GM21515 (cell line): ENCODE data around the gene AATF.

ENCODE experiments used
- ATAC-seq: cut with Tn5 transposase; IDR thresholded peaks from one replicate; pipeline ENCODE4 v1.9.1; 2021; ENCODE audit not compliant: unreplicated experiment

The AATF gene

GRCh38 chr17:36940313-36941264 is 8.2 kb upstream of the AATF start:
- ATAC-seq = no peak

- no peak for ATAC-seq
Observed at GRCh38 chr17:36941265-36942010, 7.3 kb upstream of the AATF start.

GRCh38 chr17:36942019-36942599 is 6.6 kb upstream of the AATF start:
- ATAC-seq = no peak

- no peak for ATAC-seq
Observed at GRCh38 chr17:36942631-36943125, 6.1 kb upstream of the AATF start.

GRCh38 chr17:36943250-36944191 is 5.2 kb upstream of the AATF start:
- ATAC-seq = no peak

- no peak for ATAC-seq
Observed at GRCh38 chr17:36944553-36944952, 4.2 kb upstream of the AATF start.

- no peak for ATAC-seq
Observed at GRCh38 chr17:36945140-36945539, 3.6 kb upstream of the AATF start.

GRCh38 chr17:36945959-36946725 is 2.6 kb upstream of the AATF start:
- ATAC-seq = no peak

- ATAC-seq = no peak
Observed at GRCh38 chr17:36946726-36947091, 2.0 kb upstream of the AATF start.

GRCh38 chr17:36947922-36948716 is 635 bp upstream of the AATF start:
- no peak for ATAC-seq

GRCh38 chr17:36949461-36949927 is 740 bp downstream of the AATF start:
- ATAC-seq = no peak

- no peak for ATAC-seq
Observed at GRCh38 chr17:36950027-36950426, 1.3 kb downstream of the AATF start.

GRCh38 chr17:36951084-36951789 is 2.5 kb downstream of the AATF start:
- no peak for ATAC-seq

- no peak for ATAC-seq
Observed at GRCh38 chr17:36971508-36971907, 22.8 kb downstream of the AATF start.

GRCh38 chr17:36972186-36972700 is 23.5 kb downstream of the AATF start:
- no peak for ATAC-seq

- no peak for ATAC-seq
Observed at GRCh38 chr17:36972905-36973304, 24.2 kb downstream of the AATF start.

GRCh38 chr17:36975922-36976515 is 27.3 kb downstream of the AATF start:
- ATAC-seq = no peak

GRCh38 chr17:36977066-36977465 is 28.3 kb downstream of the AATF start:
- ATAC-seq = no peak
